Fibroblast of skin of back (primary cell): ENCODE measurements around the gene ABCB1. TPM values are rescaled to one million over a fixed set of nuclear protein-coding genes. Genes with fewer than 3 reads are reported as not detected.

Experiments used
- DNase-seq: peaks from one replicate; pipeline ENCODE4 v3.0.0-alpha.2; 2013
- polyA plus RNA-seq, 2 experiments: library from polyadenylated mRNA; unstranded; fragments of 120-200 nt; gene quantifications; one replicate each; pipeline ENCODE4 v1.2.1, GENCODE V29; 2013; ENCODE audit not compliant: insufficient read length in 2 of 2

The ABCB1 gene
- polyA plus RNA-seq (2013, experiment 1 of 2; ENCODE audit: insufficient read length) = 0.23 TPM
- polyA plus RNA-seq (2013, experiment 2 of 2; ENCODE audit: insufficient read length) = not detected

DNA sequence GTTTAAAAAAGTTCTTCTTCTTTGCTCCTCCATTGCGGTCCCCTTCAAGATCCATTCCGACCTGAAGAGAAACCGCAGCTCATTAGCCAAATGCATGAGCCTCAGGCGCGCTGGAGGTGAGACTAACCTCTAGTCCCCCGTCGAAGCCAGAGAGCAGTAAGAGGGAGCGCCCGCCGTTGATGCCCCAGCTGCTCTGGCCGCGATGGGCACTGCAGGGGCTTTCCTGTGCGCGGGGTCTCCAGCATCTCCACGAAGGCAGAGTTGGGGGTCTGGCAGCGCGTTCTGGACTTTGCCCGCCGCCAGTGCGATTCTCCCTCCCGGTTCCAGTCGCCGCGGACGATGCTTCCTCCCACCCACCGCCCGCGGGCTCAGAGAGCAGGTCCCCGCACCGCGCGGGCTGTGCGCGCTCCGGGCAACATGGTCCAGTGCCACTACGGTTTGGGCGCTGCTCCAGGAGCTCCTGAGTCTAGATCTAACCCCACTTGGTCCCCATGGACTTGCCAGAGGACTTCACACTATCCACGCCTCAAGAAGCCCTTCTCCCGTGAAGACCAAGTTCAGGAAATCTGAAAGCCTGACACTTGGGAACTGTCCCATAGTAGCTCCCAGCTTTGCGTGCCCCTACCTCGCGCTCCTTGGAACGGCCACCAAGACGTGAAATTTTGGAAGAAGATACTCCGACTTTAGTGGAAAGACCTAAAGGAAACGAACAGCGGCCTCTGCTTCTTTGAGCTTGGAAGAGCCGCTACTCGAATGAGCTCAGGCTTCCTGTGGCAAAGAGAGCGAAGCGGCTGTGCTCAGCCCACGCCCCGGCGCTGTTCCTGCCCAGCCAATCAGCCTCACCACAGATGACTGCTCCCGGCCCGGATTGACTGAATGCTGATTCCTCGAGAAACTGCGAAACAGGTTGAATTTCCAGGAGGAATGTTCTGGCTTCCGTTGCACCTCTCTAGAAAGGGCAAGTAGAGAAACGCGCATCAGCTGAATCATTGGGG lies at the start of gene ABCB1:
Gene ABCB1, minus strand, starts transcription at position 755 of the 995 bp plus-strand sequence. Its CDS starts 700 bp downstream, at position 55.
- DNase-seq = peak; percentile 59

DNA sequence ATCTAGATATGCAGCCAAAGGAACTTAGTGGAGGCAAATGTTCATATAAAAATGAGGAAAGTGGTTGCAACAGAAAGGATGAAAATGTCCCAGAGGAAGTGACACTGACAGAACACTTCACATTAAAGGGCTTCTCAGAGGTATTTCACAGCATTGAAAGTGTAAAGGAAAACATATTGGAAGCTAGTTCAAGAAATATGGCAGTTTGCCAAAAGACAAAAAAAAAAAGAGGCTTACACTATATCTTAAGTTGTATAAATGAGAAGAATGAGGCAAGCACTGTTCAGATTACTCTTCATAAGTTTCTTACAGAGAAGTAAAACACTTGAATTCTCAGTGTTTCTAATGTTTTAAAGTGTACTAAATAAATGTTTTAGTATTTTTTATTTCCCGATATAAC lies 47.6 kb upstream of the ABCB1 start:
- DNase-seq = no peak

DNA sequence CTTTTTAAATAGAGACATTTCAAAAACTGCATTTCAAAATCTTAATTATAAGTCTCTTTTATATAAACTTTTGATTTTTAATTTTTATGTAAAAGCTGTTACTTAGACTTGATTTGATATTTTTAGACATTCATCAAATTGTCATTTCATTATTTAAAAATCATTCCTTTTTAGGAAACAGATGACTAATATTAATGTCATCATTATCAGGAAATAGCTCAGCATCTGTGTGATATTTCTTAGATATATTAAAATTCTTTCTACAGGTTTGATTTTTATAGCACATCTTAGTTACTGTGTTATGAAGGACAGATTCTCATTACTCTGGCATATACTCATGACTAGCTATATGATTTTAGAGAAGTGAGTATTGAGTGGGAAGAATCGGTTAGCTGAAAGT lies 44.8 kb upstream of the ABCB1 start:
- no peak for DNase-seq

DNA sequence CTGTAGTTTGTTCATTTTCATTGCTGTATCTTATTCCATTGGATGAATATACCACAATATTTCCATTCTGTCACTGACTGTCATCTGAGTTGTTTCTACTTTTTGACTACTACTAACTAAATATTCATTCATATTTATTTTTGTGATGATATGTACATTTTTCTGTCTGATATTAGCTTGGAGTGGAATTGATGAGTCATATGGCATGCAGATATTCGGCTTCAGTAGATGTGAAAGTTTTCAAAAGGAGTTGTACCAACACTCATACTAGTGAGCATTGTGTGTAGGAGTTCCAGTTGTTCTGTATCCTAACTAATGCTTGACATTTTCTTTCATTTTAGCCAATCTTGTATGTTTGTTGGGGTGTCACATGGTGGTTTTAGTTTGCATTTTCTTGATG lies 35.2 kb upstream of the ABCB1 start:
- peak; percentile 51 for DNase-seq

DNA sequence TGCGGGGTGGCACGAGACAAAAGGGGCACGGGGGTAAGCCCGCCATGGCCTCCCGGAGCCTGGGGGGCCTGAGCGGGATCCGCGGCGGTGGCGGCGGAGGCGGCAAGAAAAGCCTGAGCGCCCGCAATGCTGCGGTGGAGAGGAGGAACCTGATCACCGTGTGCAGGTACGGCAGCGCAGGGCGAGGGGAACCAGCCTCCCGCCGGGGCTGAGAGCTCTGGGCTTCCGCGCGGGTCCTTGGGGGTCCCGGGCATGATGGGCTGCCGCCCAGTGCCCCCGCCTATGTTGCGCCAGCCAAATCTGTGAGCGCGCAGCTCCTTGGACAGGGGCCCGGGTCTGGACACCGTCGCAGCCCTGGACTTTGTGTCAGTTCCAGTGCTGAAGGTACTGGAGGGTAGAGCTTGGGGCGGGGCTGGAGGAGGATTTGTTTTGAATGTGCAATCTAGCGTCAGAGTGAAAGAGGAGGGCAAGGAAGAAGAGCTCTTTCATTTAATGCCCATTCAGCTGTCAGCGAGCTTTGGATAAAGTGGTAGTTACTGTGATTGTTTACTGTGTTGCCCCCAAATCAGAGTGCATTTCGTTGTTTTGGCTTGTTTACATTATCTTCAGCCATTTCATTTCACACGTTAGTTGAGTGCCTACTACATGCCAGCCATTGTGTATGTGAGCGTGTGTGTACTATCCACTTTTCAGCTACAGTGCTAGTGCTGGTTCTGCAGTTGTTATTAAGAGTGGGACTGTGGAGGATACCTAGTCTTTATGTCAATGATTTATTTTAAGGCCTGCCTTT lies 28.3 kb upstream of the ABCB1 start:
- DNase-seq = no peak

DNA sequence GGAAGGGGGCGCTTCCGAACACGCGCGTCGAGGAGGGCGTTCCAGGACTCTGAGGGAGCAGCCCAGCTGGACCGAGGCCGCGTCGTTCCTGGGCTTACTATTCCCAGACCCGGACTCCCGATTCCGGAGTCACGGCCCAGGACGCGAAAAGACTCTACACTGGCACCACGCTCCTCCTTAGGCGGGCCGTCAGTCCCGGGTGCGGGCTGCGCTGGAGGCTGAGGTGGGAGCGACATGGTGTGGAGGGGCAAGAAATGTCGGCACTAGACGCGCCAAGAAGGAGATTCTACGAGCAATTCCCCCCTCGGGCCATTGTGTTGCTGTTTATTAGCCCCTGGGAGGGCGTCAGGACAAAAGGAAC lies 26.9 kb upstream of the ABCB1 start:
- no peak for DNase-seq

DNA sequence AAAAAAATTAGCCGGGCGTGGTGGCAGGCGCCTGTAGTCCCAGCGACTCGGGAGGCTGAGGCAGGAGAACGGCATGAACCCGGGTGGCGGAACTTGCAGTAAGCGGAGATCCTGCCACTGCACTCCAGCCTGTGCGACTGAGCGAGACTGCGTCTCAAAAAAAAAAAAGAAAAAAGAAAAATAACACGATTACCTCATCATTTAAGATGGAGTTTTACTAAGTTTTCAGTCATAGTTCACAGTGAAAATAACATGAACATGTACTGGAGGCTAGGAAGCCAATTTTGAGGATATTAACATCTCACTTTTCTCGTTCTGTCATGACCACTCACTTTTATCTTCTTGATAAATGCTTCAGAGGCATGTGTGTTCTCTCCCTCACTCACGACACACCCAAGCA lies 24.4 kb upstream of the ABCB1 start:
- DNase-seq = no peak

DNA sequence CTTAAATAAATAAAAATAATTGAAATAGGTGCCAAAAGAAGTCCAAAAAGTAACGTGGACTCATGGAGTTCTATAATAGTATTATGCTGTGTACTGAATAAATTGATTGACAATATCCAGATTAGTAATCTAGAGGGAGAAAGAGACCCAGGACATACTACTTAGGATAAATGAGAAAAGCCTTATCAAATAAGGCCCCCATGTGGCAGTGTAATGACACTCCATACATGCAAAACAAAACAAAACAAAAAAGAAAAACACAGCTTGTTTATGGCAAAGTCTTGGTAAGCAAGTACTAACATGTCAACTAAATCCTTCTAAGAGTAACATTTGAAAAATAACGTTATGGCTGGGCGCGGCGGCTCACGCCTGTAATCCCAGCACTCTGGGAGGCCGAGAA lies 23.9 kb upstream of the ABCB1 start:
- no peak for DNase-seq

DNA sequence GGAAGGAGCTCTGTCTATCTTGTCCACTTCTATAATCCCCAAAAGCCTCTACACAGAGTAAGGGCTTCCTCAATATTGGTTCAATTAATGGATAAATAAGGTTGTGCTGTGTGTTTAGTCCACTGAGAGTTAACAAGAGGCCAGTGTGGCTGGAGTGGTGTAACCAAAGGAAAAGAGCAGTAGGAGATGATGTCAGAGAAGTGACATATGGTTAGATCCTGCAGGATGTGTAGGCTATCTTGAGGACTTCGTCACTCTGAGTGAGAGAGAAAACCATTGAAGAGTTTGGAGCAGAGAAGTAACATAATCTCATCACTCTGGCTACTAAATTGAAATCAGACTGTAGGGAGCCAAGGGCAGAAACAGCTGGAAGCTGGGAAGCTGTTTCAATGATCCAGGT lies 14.5 kb upstream of the ABCB1 start:
- DNase-seq = no peak

DNA sequence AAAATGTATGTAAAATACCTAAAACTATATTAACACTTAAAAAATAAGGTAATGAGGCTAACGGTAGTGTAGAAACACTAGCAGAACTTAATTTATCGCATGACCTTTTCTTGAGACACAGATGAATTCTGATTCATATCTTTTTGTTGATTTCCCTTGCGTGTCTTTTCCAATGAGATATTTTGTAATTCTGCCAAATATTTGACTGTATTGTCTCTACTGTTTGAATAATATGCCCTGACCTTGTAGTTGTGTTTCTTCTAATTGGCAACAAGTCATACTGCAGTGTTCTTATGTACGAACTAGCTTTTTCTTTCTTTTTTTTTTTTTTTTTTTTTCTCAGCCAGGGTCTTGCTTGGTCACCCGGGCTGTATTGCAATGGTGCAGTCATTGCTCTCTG lies 9.2 kb upstream of the ABCB1 start:
- no peak for DNase-seq

DNA sequence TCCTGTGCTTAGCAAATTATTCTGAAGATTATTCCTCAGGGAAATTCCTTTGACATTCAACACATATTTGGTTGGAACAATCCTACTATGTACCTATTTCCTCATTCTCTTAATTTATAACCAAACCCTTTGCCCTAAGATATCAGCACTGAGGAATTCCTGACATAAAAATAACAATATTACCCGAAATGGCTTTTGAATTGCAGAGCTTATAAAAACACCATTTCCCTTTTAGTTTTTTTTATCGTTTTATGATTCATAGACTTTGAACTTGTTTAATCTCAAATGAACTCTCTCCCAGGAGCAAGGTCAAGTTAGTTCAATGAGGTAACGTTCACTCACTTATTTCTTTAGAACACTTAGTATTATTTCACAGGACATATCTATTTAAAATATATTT lies 7.7 kb upstream of the ABCB1 start:
- DNase-seq = no peak

DNA sequence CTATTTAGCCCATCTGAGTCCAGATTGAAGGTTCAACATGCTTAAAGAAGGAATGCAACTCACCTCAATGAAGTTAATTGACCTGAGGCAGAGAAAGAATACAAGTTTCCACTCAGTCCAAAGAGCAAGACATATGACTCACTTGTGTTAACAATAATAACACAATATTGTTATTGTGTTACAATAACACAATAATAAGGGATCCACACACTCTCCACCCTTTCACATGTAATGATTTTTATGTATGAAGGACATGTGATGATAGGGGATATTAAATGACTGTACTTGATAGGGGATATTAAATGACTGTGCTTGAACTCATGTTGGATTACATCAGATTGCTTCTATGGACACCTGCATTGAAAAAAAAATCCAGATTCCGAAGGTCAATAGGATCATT lies 3.6 kb upstream of the ABCB1 start:
- no peak for DNase-seq

DNA sequence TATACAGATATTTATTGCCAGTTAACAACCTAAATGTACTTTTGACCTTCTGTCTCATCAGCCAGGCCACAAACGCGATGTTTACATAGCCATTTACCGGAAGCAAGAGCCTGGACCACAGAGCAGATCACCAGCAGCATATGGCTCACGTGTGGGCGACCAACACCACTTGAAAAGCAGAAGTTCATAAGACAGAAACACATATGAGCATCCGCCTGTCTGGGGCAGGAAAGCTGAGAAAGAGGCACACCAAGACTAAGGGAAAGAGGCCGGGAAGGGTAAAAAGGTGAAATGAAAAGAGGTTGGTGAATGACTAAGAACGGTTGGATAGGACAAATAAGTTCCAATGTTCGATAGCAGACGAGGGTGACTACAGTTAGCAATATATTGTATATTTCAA lies 1.3 kb downstream of the ABCB1 start:
- no peak for DNase-seq

DNA sequence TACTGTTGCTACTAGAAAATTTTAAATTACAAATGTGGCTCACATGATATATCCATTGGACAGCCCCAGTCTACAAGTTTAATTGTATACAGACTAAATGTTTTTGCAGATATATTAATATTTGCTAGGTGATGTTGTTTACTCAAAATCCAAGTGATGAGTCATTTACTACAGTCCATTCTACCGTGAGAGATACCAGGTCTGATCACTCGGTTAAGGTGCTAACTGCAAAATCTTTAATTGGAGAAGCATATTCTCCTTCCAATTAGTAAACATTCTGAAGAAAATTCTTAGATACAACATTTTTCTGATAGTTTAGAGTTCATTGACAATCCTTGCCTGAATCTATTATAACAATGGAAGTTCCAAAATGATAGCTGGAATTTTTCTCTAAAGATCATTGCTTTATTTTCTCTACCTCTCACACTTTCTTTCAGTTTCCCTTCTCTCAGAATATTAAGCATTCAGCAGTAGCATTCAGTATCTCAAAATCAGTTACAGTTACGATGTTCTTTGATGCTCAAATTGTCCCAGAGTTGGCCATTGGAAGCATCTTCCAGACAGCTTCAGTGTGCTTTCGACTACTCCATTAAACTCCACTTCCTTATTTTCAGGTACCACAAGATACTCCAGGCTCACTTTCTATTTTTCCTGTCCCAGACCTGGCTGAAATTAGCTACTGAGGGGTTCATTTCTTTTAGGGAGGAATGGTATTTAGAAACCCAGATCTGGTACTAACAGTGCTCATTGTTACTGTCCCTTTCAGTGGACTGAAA lies 2.3 kb downstream of the ABCB1 start:
- DNase-seq = no peak

DNA sequence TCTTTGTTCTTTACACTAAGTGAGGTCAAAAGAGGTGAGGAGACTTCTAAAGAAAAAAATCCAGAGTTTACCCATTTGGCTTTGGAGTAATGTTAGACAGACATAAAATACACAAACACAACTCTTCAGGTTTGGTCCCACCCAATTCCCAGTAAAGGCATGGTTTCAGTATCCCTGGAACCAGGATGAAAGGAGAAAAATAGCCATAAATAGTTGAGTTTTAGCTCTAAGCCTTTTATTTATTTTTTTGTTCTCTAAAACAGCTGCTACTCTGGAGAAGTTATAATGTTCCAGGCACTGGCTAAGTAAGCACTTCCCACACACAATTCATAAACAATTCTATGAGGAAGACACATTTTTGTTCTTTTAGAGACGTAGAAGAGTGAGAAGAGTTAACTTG lies 4.0 kb downstream of the ABCB1 start:
- DNase-seq = no peak

DNA sequence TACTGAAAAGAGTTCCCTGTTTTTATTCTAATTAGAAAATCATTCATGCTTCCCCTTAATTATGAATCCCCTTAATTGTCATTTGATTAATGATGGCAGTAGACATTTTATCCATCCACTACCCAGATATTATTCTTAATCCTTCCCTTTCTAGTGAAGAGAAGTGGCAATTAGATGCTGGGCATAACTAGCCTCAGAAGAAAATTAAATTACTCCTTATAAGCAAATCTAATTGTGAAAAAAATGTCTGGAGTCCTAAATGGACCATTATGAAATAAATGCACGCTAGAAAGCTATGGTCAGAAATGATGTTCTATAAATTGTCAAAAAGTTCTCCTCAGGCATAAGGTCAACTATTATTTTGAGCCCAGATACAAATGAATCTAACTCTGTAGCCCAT lies 4.5 kb downstream of the ABCB1 start:
- no peak for DNase-seq

DNA sequence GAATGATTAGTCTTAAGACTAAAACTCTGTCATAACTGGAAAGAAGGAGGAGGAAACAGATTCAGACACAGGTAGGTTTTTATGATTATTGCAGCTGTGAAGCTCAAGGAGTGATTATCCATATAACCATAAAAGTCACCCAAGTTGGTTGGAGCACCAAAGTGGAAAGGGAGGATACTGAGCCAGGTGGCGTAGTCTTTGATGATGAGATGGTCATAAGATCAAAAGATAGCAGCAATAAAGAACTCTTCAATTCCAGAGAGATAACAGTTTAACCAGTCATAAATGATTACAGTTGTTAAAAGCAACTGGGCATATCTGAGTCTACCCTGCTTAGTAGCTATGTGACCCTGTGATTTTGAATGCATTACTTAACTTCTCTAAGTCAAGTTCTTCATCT lies 8.4 kb downstream of the ABCB1 start:
- DNase-seq = no peak

DNA sequence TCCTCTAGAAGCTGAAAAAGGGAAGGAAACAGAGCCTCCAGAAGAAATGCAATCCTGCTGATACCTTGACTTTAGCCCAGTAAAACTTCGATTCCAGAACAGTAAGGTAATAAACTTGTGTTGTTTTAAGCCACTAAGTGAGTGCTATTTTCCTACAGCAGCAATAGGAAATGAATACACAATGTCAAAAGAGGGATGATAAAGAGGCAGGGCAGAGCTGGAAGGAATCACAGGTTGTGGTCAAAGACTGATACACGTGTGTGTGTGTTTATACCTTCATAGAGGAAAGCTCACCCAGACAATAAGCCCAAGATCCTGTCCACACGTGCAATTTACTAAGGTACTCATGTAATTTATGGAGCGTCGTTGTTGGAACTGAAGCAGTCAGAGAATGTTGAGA lies 9.5 kb downstream of the ABCB1 start:
- DNase-seq = no peak

DNA sequence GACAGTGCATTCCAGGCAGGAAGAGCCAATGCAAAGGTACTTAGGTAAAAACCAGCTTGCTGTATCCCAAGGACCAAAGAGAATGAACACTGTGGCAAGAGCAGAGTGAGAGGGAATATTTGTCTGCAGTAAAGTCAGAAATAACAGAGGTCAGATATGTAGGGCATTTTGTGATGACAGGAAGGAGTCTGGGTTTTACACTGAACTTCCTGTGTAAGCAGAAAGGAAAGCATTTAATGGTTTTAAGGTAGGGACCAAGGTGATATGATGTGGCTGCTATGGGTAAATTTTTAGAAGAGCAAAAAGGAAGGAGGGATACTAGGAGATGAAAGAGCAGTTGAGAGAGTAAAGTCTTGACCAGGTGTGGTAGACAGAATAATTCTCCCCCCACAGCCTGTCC lies 10.1 kb downstream of the ABCB1 start:
- no peak for DNase-seq

DNA sequence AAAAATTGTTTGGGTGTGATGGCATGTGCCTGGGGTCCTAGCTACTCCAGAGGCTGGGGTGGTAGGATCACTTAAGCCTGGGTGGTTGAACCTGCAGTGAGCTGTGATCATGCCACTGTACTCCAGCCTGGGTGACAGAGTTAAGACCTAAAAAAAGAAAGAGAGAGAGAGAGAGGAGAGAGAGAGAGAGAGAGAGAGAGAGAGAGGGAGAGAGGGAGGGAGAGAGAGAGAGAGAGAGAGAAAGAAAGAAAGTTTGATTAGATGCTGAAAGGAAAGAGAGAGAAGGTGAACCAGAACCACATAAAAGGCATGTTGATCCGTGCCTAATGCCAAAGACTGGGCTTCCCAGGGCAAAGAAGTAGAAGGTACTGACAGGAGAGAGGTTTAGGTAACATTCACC lies 11.1 kb downstream of the ABCB1 start:
- no peak for DNase-seq

DNA sequence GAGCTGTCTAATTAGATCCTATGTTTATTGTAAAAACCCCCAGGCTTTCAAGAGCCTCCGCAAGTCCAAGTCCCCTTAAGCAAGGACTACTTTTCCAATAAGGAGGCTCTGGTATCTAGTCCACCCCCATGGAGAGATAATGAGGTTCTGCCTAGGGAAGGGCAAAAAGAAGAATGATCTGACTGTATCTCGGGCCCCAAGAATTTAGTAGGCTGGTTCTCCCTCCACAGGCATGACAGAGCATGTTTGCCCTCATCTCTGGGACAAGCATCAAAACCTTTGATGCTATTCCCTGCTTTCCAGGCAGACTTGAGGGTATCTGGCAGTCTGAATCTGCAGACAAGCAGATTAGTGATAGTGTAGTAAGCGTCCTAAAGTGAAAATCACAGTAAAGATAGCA lies 19.0 kb downstream of the ABCB1 start:
- no peak for DNase-seq

DNA sequence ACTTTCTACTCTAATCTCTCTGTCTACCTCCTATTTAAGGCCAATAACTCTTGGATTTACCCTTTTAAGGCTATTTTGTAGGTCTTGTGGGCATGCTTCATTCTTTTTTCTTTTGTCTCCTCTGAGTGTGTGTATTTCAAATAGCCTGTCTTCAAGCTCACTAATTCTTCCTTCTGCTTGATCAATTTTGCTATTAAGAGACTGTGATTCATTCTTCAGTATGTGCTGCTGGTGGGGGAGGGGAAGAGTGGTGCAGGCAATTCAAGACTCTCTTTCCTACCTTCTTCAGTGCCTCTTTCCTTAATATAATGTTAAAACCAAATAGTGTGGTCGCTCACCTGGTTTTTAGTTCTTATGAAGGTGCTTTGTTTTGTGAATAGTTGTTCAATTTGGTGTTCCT lies 20.0 kb downstream of the ABCB1 start:
- DNase-seq = no peak

DNA sequence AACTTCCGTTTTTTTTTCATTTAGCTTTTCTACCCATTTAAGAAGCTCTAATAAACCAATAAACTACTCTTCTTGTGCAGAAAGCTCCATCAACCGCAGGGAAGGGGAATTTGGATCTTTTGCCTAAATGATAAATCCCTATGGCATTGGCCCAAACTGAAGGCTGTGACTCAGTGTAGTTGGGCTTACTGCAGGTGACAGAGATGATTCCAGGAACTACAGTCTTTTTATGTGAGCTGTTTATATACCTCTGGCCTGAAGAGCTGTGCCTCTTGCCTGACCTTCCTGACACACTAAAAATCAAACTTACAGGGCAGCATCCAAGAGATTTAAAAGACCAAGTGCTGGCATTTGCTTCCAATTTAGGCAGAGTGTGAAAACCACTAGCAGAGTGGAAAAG lies 25.2 kb downstream of the ABCB1 start:
- no peak for DNase-seq
